ENCODE results near the gene DEDD. TPM values are rescaled to one million over a fixed set of nuclear protein-coding genes. Genes with fewer than 3 reads are reported as not detected.

Gene DEDD
- total and polyA plus RNA-seq, 2 donors: 14.7 to 24.8 TPM

GRCh38 chr1:161159087-161159912, 26.8 kb upstream of the DEDD start, which contains the start of gene USP21:
USP21 (plus strand) TSS chr1:161159500; CDS start chr1:161160641, 1,141 bp downstream.
- WGBS: 5% methylated on average over 60 of the region's 60 CpGs
- peak; percentile 78 to 96 (median 89) for DNase-seq (ENCODE audit: low read depth in 6 of 9, low spot score in 9 of 9)
- Histone ChIP-seq H3K9me3 (ENCODE audit: control insufficient read depth in 2 of 2, insufficient read depth in 1 of 2, low read length in 1 of 2) (no peaks in the 10 kb centered on the region), H3K4me3 (ENCODE audit: low read length in 2 of 2) (peak within 1 kb of the TSS; percentile 93 to 99), H3K27ac (ENCODE audit: low read depth in 1 of 2, low read length in 1 of 2) (peak within 1 kb of the TSS; percentile 56 to 84), H3K4me1 (ENCODE audit: control insufficient read depth in 2 of 2, insufficient read depth in 2 of 2, low read length in 2 of 2) (peaks cover 13 to 27% of the 10 kb centered on the region in 2 donors), H3K27me3 (ENCODE audit: control insufficient read depth in 2 of 2, insufficient read depth in 1 of 2, low read length in 1 of 2) (no peaks in the 10 kb centered on the region), H3K36me3 (ENCODE audit: control insufficient read depth in 2 of 2, insufficient read depth in 2 of 2, low read length in 1 of 2) (peaks cover 41 to 47% of the 10 kb centered on the region in 2 donors)

GRCh38 chr1:161158316-161159010, 26.0 kb upstream of the DEDD start:
- 77% methylated on average over 9 of the region's 9 CpGs for WGBS
- Histone ChIP-seq H3K9me3 (ENCODE audit: control insufficient read depth in 2 of 2, insufficient read depth in 1 of 2, low read length in 1 of 2) (no peaks in the 10 kb centered on the region), H3K4me1 (ENCODE audit: control insufficient read depth in 2 of 2, insufficient read depth in 2 of 2, low read length in 2 of 2) (peaks cover 13 to 29% of the 10 kb centered on the region in 2 donors), H3K36me3 (ENCODE audit: control insufficient read depth in 2 of 2, insufficient read depth in 2 of 2, low read length in 1 of 2) (peaks cover 36 to 41% of the 10 kb centered on the region in 2 donors), H3K27me3 (ENCODE audit: control insufficient read depth in 2 of 2, insufficient read depth in 1 of 2, low read length in 1 of 2) (no peaks in the 10 kb centered on the region), H3K4me3 (ENCODE audit: low read length in 2 of 2) (peak overlapping the region in 1 of 2 donors; percentile 99), H3K27ac (ENCODE audit: low read depth in 1 of 2, low read length in 1 of 2) (peak overlapping the region in 1 of 2 donors; percentile 33)
- no peak for DNase-seq (ENCODE audit: low read depth in 6 of 9, low spot score in 9 of 9)

GRCh38 chr1:161157867-161158266, 25.4 kb upstream of the DEDD start:
- no peaks in the 10 kb centered on the region for H3K27me3 ChIP-seq (ENCODE audit: control insufficient read depth in 2 of 2, insufficient read depth in 1 of 2, low read length in 1 of 2)
- no peaks in the 10 kb centered on the region for H3K9me3 ChIP-seq (ENCODE audit: control insufficient read depth in 2 of 2, insufficient read depth in 1 of 2, low read length in 1 of 2)
- no peak overlapping the region for H3K27ac ChIP-seq (ENCODE audit: low read depth in 1 of 2, low read length in 1 of 2)
- peaks cover 13 to 33% of the 10 kb centered on the region in 2 donors for H3K4me1 ChIP-seq (ENCODE audit: control insufficient read depth in 2 of 2, insufficient read depth in 2 of 2, low read length in 2 of 2)
- peaks cover 35 to 36% of the 10 kb centered on the region in 2 donors for H3K36me3 ChIP-seq (ENCODE audit: control insufficient read depth in 2 of 2, insufficient read depth in 2 of 2, low read length in 1 of 2)
- no peak overlapping the region for H3K4me3 ChIP-seq (ENCODE audit: low read length in 2 of 2)
- 97% methylated on average over 1 of the region's 1 CpG for WGBS
- DNase-seq (ENCODE audit: low read depth in 6 of 9, low spot score in 9 of 9): no peak

GRCh38 chr1:161153682-161154337, 21.3 kb upstream of the DEDD start, which contains the start of gene UFC1:
UFC1 (plus strand) TSS chr1:161153978; CDS start chr1:161153998, 20 bp downstream.
- no peaks in the 10 kb centered on the region for H3K27me3 ChIP-seq (ENCODE audit: control insufficient read depth in 2 of 2, insufficient read depth in 1 of 2, low read length in 1 of 2)
- DNase-seq (ENCODE audit: low read depth in 6 of 9, low spot score in 9 of 9): peak; percentile 79 to 95 (median 85)
- peak within 1 kb of the TSS; percentile 88 to 99 for H3K27ac ChIP-seq (ENCODE audit: low read depth in 1 of 2, low read length in 1 of 2)
- H3K4me1 ChIP-seq (ENCODE audit: control insufficient read depth in 2 of 2, insufficient read depth in 2 of 2, low read length in 2 of 2): peaks cover 6 to 20% of the 10 kb centered on the region in 2 donors
- under 1% methylated on average over 33 of the region's 33 CpGs for WGBS
- peak within 1 kb of the TSS; percentile 56 to 94 for H3K4me3 ChIP-seq (ENCODE audit: low read length in 2 of 2)
- no peaks in the 10 kb centered on the region for H3K9me3 ChIP-seq (ENCODE audit: control insufficient read depth in 2 of 2, insufficient read depth in 1 of 2, low read length in 1 of 2)
- H3K36me3 ChIP-seq (ENCODE audit: control insufficient read depth in 2 of 2, insufficient read depth in 2 of 2, low read length in 1 of 2): peaks cover 18 to 21% of the 10 kb centered on the region in 2 donors

- Histone ChIP-seq H3K4me3 (ENCODE audit: low read length in 2 of 2) (peak overlapping the region; percentile 56 to 94), H3K27me3 (ENCODE audit: control insufficient read depth in 2 of 2, insufficient read depth in 1 of 2, low read length in 1 of 2) (no peaks in the 10 kb centered on the region), H3K4me1 (ENCODE audit: control insufficient read depth in 2 of 2, insufficient read depth in 2 of 2, low read length in 2 of 2) (peaks cover 6 to 15% of the 10 kb centered on the region in 2 donors), H3K27ac (ENCODE audit: low read depth in 1 of 2, low read length in 1 of 2) (peak overlapping the region in 1 of 2 donors; percentile 99), H3K9me3 (ENCODE audit: control insufficient read depth in 2 of 2, insufficient read depth in 1 of 2, low read length in 1 of 2) (no peaks in the 10 kb centered on the region), H3K36me3 (ENCODE audit: control insufficient read depth in 2 of 2, insufficient read depth in 2 of 2, low read length in 1 of 2) (peaks cover 15% of the 10 kb centered on the region in 2 donors)
- DNase-seq (ENCODE audit: low read depth in 6 of 9, low spot score in 9 of 9): no peak
- WGBS: 23% methylated on average over 9 of the region's 9 CpGs
These were observed 20.7 kb upstream of the DEDD start for GRCh38 chr1:161153176-161153575.

- no peak overlapping the region for H3K4me3 ChIP-seq (ENCODE audit: low read length in 2 of 2)
- DNase-seq (ENCODE audit: low read depth in 6 of 9, low spot score in 9 of 9): no peak
- no peaks in the 10 kb centered on the region for H3K27me3 ChIP-seq (ENCODE audit: control insufficient read depth in 2 of 2, insufficient read depth in 1 of 2, low read length in 1 of 2)
- WGBS: 96% methylated on average over 3 of the region's 3 CpGs
- no peaks in the 10 kb centered on the region for H3K4me1 ChIP-seq (ENCODE audit: control insufficient read depth in 2 of 2, insufficient read depth in 2 of 2, low read length in 2 of 2)
- H3K9me3 ChIP-seq (ENCODE audit: control insufficient read depth in 2 of 2, insufficient read depth in 1 of 2, low read length in 1 of 2): no peaks in the 10 kb centered on the region
- H3K36me3 ChIP-seq (ENCODE audit: control insufficient read depth in 2 of 2, insufficient read depth in 2 of 2, low read length in 1 of 2): no peaks in the 10 kb centered on the region
- H3K27ac ChIP-seq (ENCODE audit: low read depth in 1 of 2, low read length in 1 of 2): no peak overlapping the region
These were observed 13.4 kb upstream of the DEDD start for GRCh38 chr1:161145832-161146231.

GRCh38 chr1:161140755-161141400, 8.4 kb upstream of the DEDD start:
- 98% methylated on average over 29 of the region's 29 CpGs for WGBS
- Histone ChIP-seq H3K4me3 (ENCODE audit: low read length in 2 of 2) (no peak overlapping the region), H3K27me3 (ENCODE audit: control insufficient read depth in 2 of 2, insufficient read depth in 1 of 2, low read length in 1 of 2) (no peaks in the 10 kb centered on the region), H3K36me3 (ENCODE audit: control insufficient read depth in 2 of 2, insufficient read depth in 2 of 2, low read length in 1 of 2) (peaks cover 0 to 3% of the 10 kb centered on the region in 2 donors), H3K9me3 (ENCODE audit: control insufficient read depth in 2 of 2, insufficient read depth in 1 of 2, low read length in 1 of 2) (no peaks in the 10 kb centered on the region), H3K4me1 (ENCODE audit: control insufficient read depth in 2 of 2, insufficient read depth in 2 of 2, low read length in 2 of 2) (no peaks in the 10 kb centered on the region), H3K27ac (ENCODE audit: low read depth in 1 of 2, low read length in 1 of 2) (no peak overlapping the region)
- no peak for DNase-seq (ENCODE audit: low read depth in 6 of 9, low spot score in 9 of 9)

GRCh38 chr1:161139766-161140165, 7.3 kb upstream of the DEDD start:
- Histone ChIP-seq H3K36me3 (ENCODE audit: control insufficient read depth in 2 of 2, insufficient read depth in 2 of 2, low read length in 1 of 2) (peaks cover 0 to 3% of the 10 kb centered on the region in 2 donors), H3K9me3 (ENCODE audit: control insufficient read depth in 2 of 2, insufficient read depth in 1 of 2, low read length in 1 of 2) (no peaks in the 10 kb centered on the region), H3K4me3 (ENCODE audit: low read length in 2 of 2) (no peak overlapping the region), H3K27ac (ENCODE audit: low read depth in 1 of 2, low read length in 1 of 2) (no peak overlapping the region), H3K27me3 (ENCODE audit: control insufficient read depth in 2 of 2, insufficient read depth in 1 of 2, low read length in 1 of 2) (no peaks in the 10 kb centered on the region), H3K4me1 (ENCODE audit: control insufficient read depth in 2 of 2, insufficient read depth in 2 of 2, low read length in 2 of 2) (no peaks in the 10 kb centered on the region)
- WGBS: 91% methylated on average over 1 of the region's 1 CpG
- DNase-seq (ENCODE audit: low read depth in 6 of 9, low spot score in 9 of 9): peak in 2 of 9 donors; percentile 37 to 64

All from thymus (tissue), 11 donors.